ENCODE measurements around the gene OSGIN1.
"Not testable (repeated sequence)": the region's sequence is repeated elsewhere in the genome, so short reads cannot be mapped to it uniquely, and the experiment has no call there.

OSGIN1 gene

GRCh38 chr16:83937267-83937666 is 15.8 kb upstream of the OSGIN1 start:
- Mint-ChIP-seq H3K9me3 (no peaks in the 10 kb centered on the region), H3K27ac (no peak overlapping the region), H3K4me3 (no peak overlapping the region), H3K27me3 (ENCODE audit: low read depth) (peaks cover 5% of the 10 kb centered on the region), H3K36me3 (ENCODE audit: low read depth) (no peaks in the 10 kb centered on the region), H3K4me1 (peaks cover 18% of the 10 kb centered on the region)
- no peak for TF ChIP-seq CTCF (IDR thresholded peaks at IDR 0.05; ENCODE audit: unreplicated experiment in 3 of 3)

GRCh38 chr16:83937922-83938885 is 14.8 kb upstream of the OSGIN1 start:
- no peak overlapping the region for H3K4me3 Mint-ChIP-seq
- H3K36me3 Mint-ChIP-seq (ENCODE audit: low read depth), result no peaks in the 10 kb centered on the region
- no peaks in the 10 kb centered on the region for H3K9me3 Mint-ChIP-seq
- no peak for TF ChIP-seq CTCF (IDR thresholded peaks at IDR 0.05; ENCODE audit: unreplicated experiment in 3 of 3)
- H3K4me1 Mint-ChIP-seq, result peaks cover 18% of the 10 kb centered on the region
- H3K27me3 Mint-ChIP-seq (ENCODE audit: low read depth), result peaks cover 10% of the 10 kb centered on the region
- no peak overlapping the region for H3K27ac Mint-ChIP-seq

- no peaks in the 10 kb centered on the region for H3K9me3 Mint-ChIP-seq
- H3K27ac Mint-ChIP-seq, result no peak overlapping the region
- no peak for TF ChIP-seq CTCF (IDR thresholded peaks at IDR 0.05; ENCODE audit: unreplicated experiment in 3 of 3)
- peaks cover 7% of the 10 kb centered on the region for H3K4me1 Mint-ChIP-seq
- H3K4me3 Mint-ChIP-seq, result no peak overlapping the region
- peaks cover 11% of the 10 kb centered on the region for H3K27me3 Mint-ChIP-seq (ENCODE audit: low read depth)
- H3K36me3 Mint-ChIP-seq (ENCODE audit: low read depth), result no peaks in the 10 kb centered on the region
Observed at GRCh38 chr16:83939266-83939855, 13.7 kb upstream of the OSGIN1 start.

- Mint-ChIP-seq H3K27ac (no peak overlapping the region), H3K27me3 (ENCODE audit: low read depth) (peaks cover 11% of the 10 kb centered on the region), H3K4me3 (no peak overlapping the region), H3K4me1 (no peaks in the 10 kb centered on the region), H3K36me3 (ENCODE audit: low read depth) (no peaks in the 10 kb centered on the region), H3K9me3 (no peaks in the 10 kb centered on the region)
- no peak for TF ChIP-seq CTCF (IDR thresholded peaks at IDR 0.05; ENCODE audit: unreplicated experiment in 3 of 3)
Observed at GRCh38 chr16:83940119-83940518, 12.9 kb upstream of the OSGIN1 start.

GRCh38 chr16:83940630-83941378 is 12.2 kb upstream of the OSGIN1 start:
- Mint-ChIP-seq H3K4me3 (no peak overlapping the region), H3K27ac (no peak overlapping the region), H3K27me3 (ENCODE audit: low read depth) (peaks cover 11% of the 10 kb centered on the region), H3K4me1 (no peaks in the 10 kb centered on the region), H3K9me3 (no peaks in the 10 kb centered on the region), H3K36me3 (ENCODE audit: low read depth) (no peaks in the 10 kb centered on the region)
- no peak for TF ChIP-seq CTCF (IDR thresholded peaks at IDR 0.05; ENCODE audit: unreplicated experiment in 3 of 3)

- H3K9me3 Mint-ChIP-seq; H3K36me3 Mint-ChIP-seq (ENCODE audit: low read depth); H3K4me3 Mint-ChIP-seq; H3K27ac Mint-ChIP-seq; H3K4me1 Mint-ChIP-seq: not testable (repeated sequence)
- H3K27me3 Mint-ChIP-seq (ENCODE audit: low read depth), result peaks cover 11% of the 10 kb centered on the region
Observed at GRCh38 chr16:83941546-83941945, 11.5 kb upstream of the OSGIN1 start.
